AG04450 (cell line): ENCODE measurements around the gene VWA5B1. TPM values are rescaled to one million over a fixed set of nuclear protein-coding genes. Genes with fewer than 3 reads are reported as not detected.

Source experiments
- CTCF ChIA-PET: fragments of 300-600, 350-600 bp; formaldehyde crosslinking; extraction: SDS; loops from one replicate; lab custom pipeline; 2022; ENCODE audit warnings: antibody characterized with exemption, inconsistent platforms; lab: Charles Lee
- POLR2A ChIA-PET: fragments of 350-600 bp; formaldehyde crosslinking; extraction: SDS; loops from one replicate; lab custom pipeline; 2021; ENCODE audit warnings: antibody characterized with exemption, inconsistent platforms; lab: Yijun Ruan, JAX
- DNase-seq: peaks from one replicate; pipeline ENCODE4 v3.0.0-alpha.2; 2011; ENCODE audit warnings: low read depth, low spot score
- H3K27ac ChIP-seq: one replicate; pipeline ENCODE4 v1.5.1; 2012; ENCODE audit warnings: low read depth, low read length, control low read depth
- H3K27me3 ChIP-seq: one replicate; pipeline ENCODE4 v1.6.0; 2012; ENCODE audit warnings: low read length; ENCODE audit not compliant: control insufficient read depth, insufficient read depth
- H3K4me3 ChIP-seq: 2 replicates; pipeline ENCODE4 v1.5.1; 2011; ENCODE audit warnings: mild to moderate bottlenecking, low read depth, low read length, control low read depth
- H3K9me3 ChIP-seq: 2 replicates; pipeline ENCODE4 v1.5.1; 2012; ENCODE audit warnings: low read length; ENCODE audit not compliant: control insufficient read depth, insufficient read depth
- CTCF ChIP-seq: IDR thresholded peaks from 2 replicates; pipeline ENCODE4 v1.5.1; 2011; ENCODE audit warnings: low read depth, low read length, control low read depth, inconsistent platforms
- polyA plus RNA-seq: library from polyadenylated mRNA; depleted of rRNA; stranded (reverse); fragments of >200 nt; gene quantifications from 2 replicates; pipeline ENCODE4 v1.2.3, GENCODE V29; 2011

VWA5B1 gene
- polyA plus RNA-seq, 1 experiment: not detected

- H3K4me3 ChIP-seq: no peak overlapping the region
- ChIA-PET POLR2A (no interaction called here), CTCF (interaction anchor here (0.9 to 2.8 kb wide), 5 partner anchors 21 to 169 kb away, joined by 3 to 20 read pairs (median 5); no protein-coding TSS in a partner anchor)
- no peak overlapping the region for H3K27ac ChIP-seq
- DNase-seq: no peak
- peaks cover 50% of the 10 kb centered on the region for H3K27me3 ChIP-seq
- H3K9me3 ChIP-seq: no peaks in the 10 kb centered on the region
- no peak for TF ChIP-seq CTCF
Measured at GRCh38 chr1:20381961-20382360, 91.3 kb downstream of the VWA5B1 start.

GRCh38 chr1:20382711-20383110 lies 92.0 kb downstream of the VWA5B1 start:
- H3K27ac ChIP-seq: no peak overlapping the region
- POLR2A ChIA-PET: no interaction called here
- CTCF ChIA-PET: interaction anchor here (0.9 to 1.1 kb wide), 2 partner anchors 48 to 111 kb away, joined by 3 to 5 read pairs; no protein-coding TSS in a partner anchor
- H3K9me3 ChIP-seq: no peaks in the 10 kb centered on the region
- H3K4me3 ChIP-seq: no peak overlapping the region
- TF ChIP-seq CTCF: no peak
- peaks cover 57% of the 10 kb centered on the region for H3K27me3 ChIP-seq
- no peak for DNase-seq

- Histone ChIP-seq H3K4me3 (no peak overlapping the region), H3K27me3 (peaks cover 63% of the 10 kb centered on the region), H3K27ac (no peak overlapping the region), H3K9me3 (no peaks in the 10 kb centered on the region)
- no peak for DNase-seq
- POLR2A ChIA-PET: no interaction called here
- CTCF ChIA-PET: no interaction called here
- TF ChIP-seq CTCF: no peak
Measured at GRCh38 chr1:20383631-20384030, 93.0 kb downstream of the VWA5B1 start.

- Histone ChIP-seq H3K27ac (no peak overlapping the region), H3K4me3 (no peak overlapping the region), H3K27me3 (peaks cover 67% of the 10 kb centered on the region), H3K9me3 (no peaks in the 10 kb centered on the region)
- no peak for DNase-seq
- no peak for TF ChIP-seq CTCF
- CTCF ChIA-PET: interaction anchor here (1.0 kb wide), 1 partner anchor 8 kb away, joined by 3 read pairs; no protein-coding TSS in a partner anchor
- POLR2A ChIA-PET: no interaction called here
Measured at GRCh38 chr1:20385630-20386029, 95.0 kb downstream of the VWA5B1 start.

GRCh38 chr1:20386323-20387081 lies 95.8 kb downstream of the VWA5B1 start:
- Histone ChIP-seq H3K27ac (no peak overlapping the region), H3K9me3 (no peaks in the 10 kb centered on the region), H3K4me3 (no peak overlapping the region), H3K27me3 (peaks cover 69% of the 10 kb centered on the region)
- DNase-seq: no peak
- no peak for TF ChIP-seq CTCF
- ChIA-PET POLR2A (no interaction called here), CTCF (no interaction called here)
